Activated T-cell treated with anti-CD3 and anti-CD28 coated beads, Interleukin-2, amount 50 U/mL, for 1 hour (primary cell): Measurements from ENCODE around the gene PLXNB2.

Experiments
- DNase-seq: peaks from one replicate; pipeline ENCODE4 v3.0.0-alpha.2; 2020

The PLXNB2 gene

DNA sequence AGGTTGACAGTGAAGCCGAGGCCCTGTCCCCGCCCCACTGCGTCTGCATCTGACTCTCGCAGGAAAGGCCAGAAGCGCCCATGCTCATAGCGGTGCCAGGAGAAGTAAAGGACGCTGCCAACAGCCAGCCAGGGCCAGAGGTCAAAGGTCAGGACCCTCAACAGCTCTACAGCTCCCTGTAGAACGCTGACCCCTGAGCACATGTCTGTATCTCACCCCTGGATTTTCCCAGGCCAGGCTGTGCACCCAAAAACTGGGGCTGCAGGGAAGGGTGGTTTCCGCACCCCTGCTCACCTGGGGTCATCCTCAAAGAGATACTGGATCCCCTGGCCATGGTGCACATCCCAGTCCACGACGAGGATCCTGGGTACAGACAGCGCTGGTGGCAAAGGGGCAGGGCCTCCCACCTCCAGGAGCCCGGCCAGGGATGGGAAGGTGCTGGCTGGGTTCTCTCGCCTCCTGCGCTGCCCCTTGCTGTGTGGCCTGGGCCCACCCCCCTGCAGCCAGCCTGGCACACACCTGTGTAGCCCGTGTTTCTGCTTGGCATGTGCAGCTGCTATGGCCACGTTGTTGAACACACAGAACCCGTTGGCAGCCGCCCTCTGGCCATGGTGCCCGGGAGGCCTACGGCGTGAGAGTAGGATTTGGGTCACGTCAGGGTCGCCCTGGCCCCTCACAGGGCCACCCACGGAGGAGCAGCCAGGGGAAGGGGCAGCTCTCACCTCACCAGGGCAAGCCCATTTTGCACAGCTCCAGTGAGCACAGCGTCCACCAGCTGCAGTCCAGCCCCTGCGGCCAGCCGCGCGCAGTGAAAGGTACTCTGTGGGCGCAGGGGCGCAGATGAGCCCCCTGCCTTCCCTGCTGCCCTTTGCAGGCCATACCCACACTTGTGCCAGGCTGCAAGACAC is 57.9 kb downstream of the PLXNB2 start:
- DNase-seq = no peak

DNA sequence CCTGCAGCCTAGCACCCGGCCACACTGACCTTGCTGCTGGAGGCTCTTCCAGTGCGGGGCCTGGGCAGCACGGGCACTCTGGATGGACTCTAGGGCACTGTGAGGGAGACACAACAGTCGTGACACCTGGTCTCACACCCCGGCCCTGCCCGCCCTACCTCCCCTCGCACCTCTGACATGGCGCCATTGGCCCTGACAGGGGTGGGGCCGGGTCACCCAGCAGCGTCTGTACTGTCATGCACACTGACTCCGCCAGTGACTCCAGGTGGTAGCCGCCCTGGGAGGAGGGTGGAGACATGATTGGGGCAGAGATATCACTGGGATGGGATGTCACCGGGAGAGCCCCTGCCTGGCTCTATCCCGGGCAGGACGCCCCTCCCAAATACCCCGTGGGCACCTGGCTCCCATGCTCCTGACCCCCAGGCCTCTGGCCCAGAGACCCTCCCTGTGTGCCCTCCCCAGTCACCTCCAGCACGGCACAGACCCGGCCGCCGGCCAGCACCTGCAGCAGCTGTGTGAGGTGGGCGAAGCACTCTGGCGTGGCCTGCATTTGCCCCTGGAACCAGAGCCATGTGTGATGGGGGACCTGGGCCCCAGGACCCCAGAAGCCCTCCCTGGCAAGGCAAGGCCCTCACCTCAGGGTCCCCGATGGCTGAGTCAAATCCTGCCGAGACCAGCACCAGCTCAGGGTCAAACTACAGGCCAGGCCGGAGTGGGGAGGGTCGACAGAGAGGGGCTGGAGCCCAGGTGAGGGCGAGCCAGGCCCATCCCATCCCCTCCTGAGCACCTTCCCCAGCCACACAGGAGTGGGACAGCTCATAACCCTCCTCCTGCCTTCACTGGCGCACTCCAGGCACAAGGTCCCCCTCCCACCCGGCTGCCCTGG is 59.0 kb downstream of the PLXNB2 start:
- DNase-seq = no peak

- DNase-seq = peak; percentile 54
These were observed 59.7 kb downstream of the PLXNB2 start for GRCh38 chr22:50247748-50248147.

DNA sequence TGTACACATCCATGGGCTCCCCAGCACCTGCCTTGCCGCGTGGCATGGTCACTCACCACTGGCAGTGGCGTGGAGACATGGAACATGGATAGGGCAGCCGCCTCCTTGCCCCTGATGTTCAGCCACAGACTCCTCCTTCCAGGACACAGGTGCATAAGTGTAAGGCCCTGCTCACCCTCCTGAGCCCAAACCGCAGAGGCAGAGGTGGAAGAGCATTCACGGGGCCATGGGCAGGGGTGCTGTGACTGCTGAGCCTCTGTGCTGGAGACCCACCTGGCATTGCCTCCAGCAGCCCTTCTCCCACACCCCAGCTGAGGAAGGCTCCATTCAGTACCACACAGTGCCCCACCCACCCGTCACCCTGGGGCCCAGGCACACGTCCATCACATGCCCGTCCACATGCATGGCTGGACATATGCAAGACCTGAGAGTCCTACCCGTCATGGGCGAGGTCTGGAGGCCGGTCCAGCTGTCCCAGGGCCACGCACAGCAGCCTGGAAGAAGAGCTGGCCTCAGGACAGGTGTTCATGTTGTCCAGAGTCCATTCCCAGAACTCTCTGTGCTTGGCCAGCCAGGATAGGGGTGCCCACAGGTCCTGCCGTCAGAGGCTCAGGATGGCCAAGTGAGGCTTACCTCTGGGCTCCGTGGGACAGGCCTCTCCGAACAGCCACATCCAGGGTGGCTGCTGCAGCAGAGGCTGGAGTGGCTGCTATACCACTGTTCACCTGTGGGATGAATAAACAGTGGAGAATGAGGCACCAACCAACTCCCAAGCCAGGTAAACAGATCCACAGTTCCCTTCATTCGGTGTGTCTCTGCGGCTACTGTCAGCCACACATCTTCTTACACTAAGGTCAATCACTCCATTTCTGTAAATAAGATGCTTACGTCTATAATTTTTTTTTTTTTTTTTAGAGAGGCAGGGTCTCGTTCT is 60.9 kb downstream of the PLXNB2 start:
- DNase-seq = no peak

DNA sequence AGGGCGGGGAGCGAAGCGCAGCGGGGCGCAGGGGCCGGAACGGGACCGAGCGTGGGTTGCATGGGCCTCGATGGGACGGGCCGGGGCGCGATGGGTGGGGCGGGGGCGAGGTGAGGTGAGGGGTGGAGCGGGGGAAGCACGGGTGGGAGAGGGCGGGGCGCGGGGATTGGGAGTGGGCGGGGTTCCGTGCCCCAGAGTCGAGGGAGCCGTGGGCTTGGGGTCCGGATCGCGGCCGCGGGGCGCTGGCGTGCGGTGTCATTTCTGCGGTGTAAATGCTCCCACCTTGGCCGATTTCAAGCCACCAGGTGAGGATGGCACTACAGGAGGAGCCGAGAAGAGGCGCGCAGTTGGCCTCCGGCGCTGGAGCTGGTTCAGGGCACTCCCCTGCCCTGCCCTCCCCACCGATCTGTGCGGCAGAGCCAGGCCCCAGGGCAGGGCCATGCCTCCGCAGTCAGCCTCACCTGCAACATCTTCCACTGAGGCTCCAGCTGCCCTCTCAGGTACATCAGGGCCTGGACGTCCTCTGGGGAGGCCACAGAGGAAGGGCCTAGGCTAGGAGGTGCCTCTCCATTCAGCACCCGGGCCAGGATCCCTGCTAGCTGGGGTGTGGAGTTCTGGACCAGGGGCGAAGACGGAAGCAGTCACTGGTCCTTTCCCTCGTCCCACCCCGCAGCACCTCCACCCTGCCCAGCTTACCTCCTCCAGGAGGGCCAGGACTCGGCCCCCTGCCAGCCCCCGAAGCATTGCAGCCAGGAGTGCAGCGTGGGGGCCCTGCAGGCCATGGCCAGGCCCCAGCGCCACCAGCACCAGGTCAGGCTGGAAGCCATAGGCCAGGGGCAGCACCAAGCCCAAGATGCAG is 62.0 kb downstream of the PLXNB2 start:
- DNase-seq = no peak

GRCh38 chr22:50244420-50245213 is 62.8 kb downstream of the PLXNB2 start, which contains the start of gene TUBGCP6:
TUBGCP6 (minus strand) TSS chr22:50245023; CDS start chr22:50244459, 564 bp downstream.
- peak; percentile 91 for DNase-seq

DNA sequence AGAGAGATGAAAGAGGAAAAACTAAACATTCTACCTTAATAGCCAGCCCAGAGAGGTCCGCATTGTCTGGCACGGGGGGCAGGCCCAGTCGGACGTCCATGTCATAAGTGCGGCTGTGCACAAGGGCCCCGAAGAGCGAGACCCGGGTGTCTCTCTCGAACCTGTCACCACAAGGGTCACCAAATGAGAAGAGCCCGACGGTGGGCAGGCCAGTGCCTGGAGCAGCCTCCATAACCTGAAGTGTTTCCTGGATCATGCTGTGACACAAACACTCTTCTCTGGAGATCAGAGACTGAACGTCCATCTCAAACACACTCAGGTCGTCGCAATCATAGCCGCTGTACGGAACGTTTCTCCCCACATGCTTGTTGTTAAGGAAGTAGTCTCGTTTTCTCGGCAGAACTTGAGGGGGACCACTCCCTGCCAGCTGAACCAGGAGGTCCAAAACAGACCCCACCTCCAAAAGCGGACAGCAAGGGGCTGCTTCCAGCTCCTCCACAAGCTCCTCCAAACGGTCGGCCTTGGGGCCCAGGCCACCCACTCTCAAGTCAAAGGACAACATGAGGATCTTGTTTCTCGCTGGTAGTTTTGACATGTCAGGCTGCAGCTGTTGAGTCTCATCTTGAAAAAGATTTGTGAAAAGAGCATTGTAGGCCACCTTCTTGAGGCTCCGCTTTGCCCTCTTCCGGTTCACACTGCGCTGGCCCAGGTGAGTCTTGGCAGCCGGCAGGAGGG is 63.6 kb downstream of the PLXNB2 start:
- DNase-seq = no peak

DNA sequence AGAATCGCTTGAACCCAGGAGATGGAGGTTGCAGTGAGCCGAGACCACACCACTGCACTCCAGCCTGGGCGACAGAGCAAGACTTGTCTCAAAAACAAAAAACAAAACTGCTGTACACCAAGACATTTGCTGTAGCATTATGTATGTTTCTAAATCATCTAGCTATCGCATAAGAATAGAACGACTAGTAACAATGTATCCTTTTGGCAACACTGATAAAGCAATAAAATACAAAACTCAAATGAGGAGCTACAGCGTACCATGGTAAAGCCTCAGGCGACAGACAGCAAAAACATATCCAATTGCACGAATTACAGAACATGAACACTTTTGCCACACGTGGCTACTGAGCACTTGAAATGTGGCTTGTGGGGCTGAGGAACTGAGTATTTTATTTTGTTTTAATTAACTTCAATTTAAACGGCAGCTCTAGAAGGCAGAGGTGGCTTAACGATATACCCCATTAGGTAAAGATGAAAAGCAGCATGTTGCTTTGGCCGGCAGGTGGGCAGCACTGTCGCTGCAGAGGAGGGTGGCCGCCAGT is 65.0 kb downstream of the PLXNB2 start:
- DNase-seq = no peak

DNA sequence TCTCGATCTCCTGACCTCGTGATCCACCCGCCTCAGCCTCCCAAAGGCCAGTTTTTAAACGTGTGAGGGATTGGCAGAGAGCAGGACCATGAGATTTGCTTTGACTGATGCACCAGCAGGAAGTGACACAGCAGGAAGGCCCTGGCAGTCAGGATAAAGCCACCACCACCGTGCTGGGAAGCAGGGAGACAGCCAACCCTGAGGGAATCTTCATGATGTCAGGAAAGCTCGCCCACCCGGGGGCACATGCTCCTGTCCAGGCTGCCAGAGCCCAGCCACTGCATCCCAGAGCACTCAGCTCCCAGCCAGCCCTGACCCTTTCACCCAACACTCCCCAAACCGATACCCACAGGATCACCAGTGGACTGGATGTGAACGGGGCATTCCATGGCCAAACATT is 68.7 kb downstream of the PLXNB2 start:
- DNase-seq = no peak

- DNase-seq = no peak
These were observed 70.6 kb downstream of the PLXNB2 start for GRCh38 chr22:50236731-50237409.

DNA sequence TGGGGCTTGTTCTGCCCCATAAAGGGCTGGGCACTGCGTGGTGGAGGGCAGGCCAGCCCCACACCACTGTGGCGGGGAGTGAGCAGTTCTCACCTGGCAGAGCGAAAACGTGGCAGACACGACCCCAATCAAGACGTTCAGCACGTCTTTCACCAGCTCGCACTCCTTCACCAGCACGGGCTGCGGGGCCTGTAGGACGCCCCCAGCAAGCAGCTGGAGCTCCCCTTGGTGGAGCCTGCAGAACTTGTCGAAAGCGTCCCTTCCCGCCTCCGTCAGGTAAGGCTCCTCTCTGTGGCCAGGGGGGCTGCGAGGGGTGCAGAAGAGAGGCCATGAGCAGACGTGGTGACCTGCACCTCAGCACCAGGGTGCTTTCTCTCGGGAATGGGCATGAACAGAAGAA is 74.2 kb downstream of the PLXNB2 start:
- DNase-seq = no peak

DNA sequence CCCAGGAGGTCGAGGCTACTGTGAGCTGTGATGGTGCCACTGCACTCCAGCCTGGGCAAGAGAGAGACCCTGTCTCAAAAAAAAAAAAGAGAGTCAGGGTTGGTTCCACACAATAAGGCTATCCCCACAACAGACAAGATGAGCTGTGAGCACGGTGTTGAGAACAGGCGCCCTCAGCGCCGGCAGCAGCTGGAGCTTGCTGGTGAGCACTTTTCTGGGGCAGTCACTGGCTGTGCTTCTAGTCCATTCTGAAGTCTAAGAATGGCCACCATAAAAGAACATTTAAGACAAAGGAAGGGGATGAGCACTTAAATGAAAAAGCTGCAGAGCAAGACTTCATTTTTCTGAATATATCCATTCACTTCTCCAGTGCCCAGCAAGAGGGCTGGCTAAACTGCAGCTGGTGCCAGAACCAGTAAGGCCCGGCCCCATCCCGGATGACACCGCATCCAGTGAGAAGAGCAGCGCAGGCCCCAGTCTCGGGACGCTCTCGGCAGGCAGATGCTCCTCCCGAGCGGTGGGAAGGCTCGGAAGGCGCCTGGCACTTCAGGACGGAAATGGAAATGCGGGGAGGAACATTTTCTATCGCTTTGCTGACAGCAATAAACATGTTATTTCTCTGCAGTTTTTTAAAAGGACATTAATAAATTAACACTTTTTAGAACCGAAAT is 74.8 kb downstream of the PLXNB2 start:
- no peak for DNase-seq

DNA sequence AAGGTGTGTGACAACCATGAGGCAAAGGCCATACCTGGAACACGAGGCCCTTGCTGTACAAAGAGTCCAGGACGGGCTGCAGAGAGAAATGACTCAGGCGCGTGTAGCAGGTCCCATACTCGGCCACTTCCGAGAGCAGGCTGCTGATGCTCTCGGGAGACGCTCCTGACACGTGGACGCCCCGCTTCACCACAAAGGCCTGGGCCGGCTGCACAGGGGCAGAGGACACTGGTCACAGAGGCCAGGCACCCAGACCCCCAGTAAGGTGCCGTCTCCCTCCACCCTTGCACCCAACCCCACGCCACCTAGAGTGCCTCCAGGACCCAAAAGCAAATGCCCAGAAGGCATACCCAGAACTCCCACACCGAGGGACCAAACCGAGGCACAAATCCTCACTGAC is 78.1 kb downstream of the PLXNB2 start:
- no peak for DNase-seq

GRCh38 chr22:50228366-50228765 is 79.1 kb downstream of the PLXNB2 start:
- DNase-seq = no peak

DNA sequence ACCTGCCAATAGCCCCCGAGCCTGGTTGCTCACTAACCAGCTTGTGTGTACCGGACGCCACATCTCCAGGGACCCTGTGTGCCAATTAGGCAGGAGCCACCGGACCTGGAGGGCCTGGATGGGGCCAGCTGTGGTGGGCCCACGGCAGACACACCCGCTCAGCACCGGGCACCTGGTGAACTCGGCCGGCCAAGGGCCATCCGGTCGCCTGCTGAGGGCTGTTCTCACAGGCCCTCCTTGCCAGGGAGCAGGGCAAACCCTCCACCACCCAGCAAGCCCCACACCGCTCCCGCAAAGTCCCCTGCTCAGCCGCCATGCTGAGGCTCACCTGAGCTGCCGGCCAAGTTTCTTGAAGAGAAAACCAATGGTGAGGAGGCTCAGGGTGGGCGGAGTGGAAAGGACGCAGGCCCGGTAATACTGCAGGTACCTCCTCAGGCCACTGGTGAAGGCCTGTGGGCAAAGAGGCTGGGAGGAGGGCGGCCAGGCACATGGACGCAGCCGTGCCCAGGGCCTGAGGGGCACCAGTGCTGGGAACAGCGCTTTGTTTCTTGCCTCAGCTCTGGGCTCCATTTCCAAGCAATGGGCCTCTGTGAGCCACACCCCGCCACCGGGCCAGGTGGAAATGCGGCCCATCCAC is 79.7 kb downstream of the PLXNB2 start:
- DNase-seq = no peak

DNA sequence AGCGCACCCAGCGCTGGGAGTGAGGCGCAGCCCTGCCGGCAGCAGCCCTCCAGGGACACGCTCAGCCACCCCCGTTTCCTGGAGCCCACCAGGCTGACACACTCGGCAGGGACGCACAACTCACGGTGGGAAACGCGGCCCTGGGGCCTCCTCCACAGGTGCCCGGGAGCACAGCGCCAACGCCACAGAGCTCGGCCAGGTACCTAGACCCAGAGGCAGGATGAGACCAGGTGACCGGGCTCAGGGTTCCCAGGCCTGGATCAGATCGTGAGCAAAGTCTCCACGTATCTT is 80.6 kb downstream of the PLXNB2 start:
- DNase-seq = no peak

GRCh38 chr22:50226063-50226874 is 81.2 kb downstream of the PLXNB2 start:
- no peak for DNase-seq
